Smooth muscle cell (in vitro differentiated cells): ENCODE results near the gene SYVN1. TPM values are rescaled to one million over a fixed set of nuclear protein-coding genes. Genes with fewer than 3 reads are reported as not detected.

ENCODE experiments used
- DNase-seq: peaks from one replicate; lab custom pipeline; 2025; ENCODE audit not compliant: unreplicated experiment; lab: John Stamatoyannopoulos, UW
- H2AFZ ChIP-seq: fragments of 200-600 bp; sonication (generic); 2 replicates; pipeline ENCODE4 v1.6.0; 2016; ENCODE audit warnings: antibody characterized with exemption, low read depth, mild to moderate bottlenecking
- H3F3A ChIP-seq: fragments of 200-600 bp; sonication (generic); 2 replicates; pipeline ENCODE4 v1.6.0; 2017; ENCODE audit warnings: antibody characterized with exemption, low read depth
- H3K27ac ChIP-seq: fragments of 200-600 bp; sonication (generic); 2 replicates; pipeline ENCODE4 v1.5.1; 2016; ENCODE audit warnings: low read depth, mild to moderate bottlenecking
- H3K27me3 ChIP-seq: fragments of 200-600 bp; sonication (generic); 2 replicates; pipeline ENCODE4 v1.6.1; 2016; ENCODE audit warnings: low read depth, mild to moderate bottlenecking
- H3K36me3 ChIP-seq: fragments of 200-600 bp; sonication (generic); 2 replicates; pipeline ENCODE4 v1.5.1; 2016; ENCODE audit warnings: low read depth
- H3K4me1 ChIP-seq: fragments of 200-600 bp; sonication (generic); 2 replicates; pipeline ENCODE4 v1.5.1; 2016; ENCODE audit warnings: low read depth
- H3K4me2 ChIP-seq: fragments of 200-600 bp; sonication (generic); 2 replicates; pipeline ENCODE4 v1.6.0; 2016; ENCODE audit warnings: mild to moderate bottlenecking
- H3K4me3 ChIP-seq: fragments of 200-600 bp; sonication (generic); 2 replicates; pipeline ENCODE4 v1.5.1; 2016; ENCODE audit warnings: mild to moderate bottlenecking
- H3K79me2 ChIP-seq: fragments of 200-600 bp; sonication (generic); 2 replicates; pipeline ENCODE4 v1.6.0; 2016; ENCODE audit warnings: low read depth, mild to moderate bottlenecking
- H3K9ac ChIP-seq: fragments of 200-600 bp; sonication (generic); 2 replicates; pipeline ENCODE4 v1.6.0; 2016; ENCODE audit warnings: low read depth
- H3K9me3 ChIP-seq: fragments of 200-600 bp; sonication (generic); replicated peaks from 2 replicates; pipeline ENCODE4 v1.5.1; 2016; ENCODE audit warnings: low read depth
- H4K20me1 ChIP-seq: fragments of 200-600 bp; sonication (generic); 2 replicates; pipeline ENCODE4 v1.6.0; 2016; ENCODE audit warnings: low read depth
- CTCF ChIP-seq: fragments of 200-600 bp; sonication (generic); IDR thresholded peaks from 2 replicates; pipeline ENCODE4 v1.5.1; 2017; ENCODE audit warnings: borderline replicate concordance, mild to moderate bottlenecking, antibody characterized with exemption; ENCODE audit not compliant: insufficient read depth, poor library complexity, severe bottlenecking
- WGBS: methylation state at CpG from one replicate; pipeline ENCODE4 v1.1.7; 2016; ENCODE audit warnings: low lambda C conversion rate; 5-methylcytosine and 5-hydroxymethylcytosine counted together
- polyA plus RNA-seq: library from polyadenylated mRNA; unstranded; fragments of >200 nt; fragmentation: Nextera tagmentation; extraction: Ambion mirVana; gene quantifications from 2 replicates; pipeline ENCODE4 v1.2.1, GENCODE V29; 2016
- total RNA-seq: library from RNA; depleted of rRNA; stranded (reverse); fragments of >200 nt; gene quantifications from 2 replicates; pipeline ENCODE4 v1.2.3, GENCODE V29; 2014

The SYVN1 gene
- total and polyA plus RNA-seq, 2 experiments from 2014 or later = 30.0 to 52.0 TPM

GRCh38 chr11:65115361-65116082, 18.8 kb downstream of the SYVN1 start:
- no peak for DNase-seq
- H4K20me1 ChIP-seq = peaks cover 4% of the 10 kb centered on the region
- H3K36me3 ChIP-seq = no peaks in the 10 kb centered on the region
- H3K9me3 ChIP-seq = no peaks in the 10 kb centered on the region
- peaks cover 22% of the 10 kb centered on the region for H3K4me1 ChIP-seq
- no peak overlapping the region for H3K4me3 ChIP-seq
- H3F3A ChIP-seq = peaks cover 15% of the 10 kb centered on the region
- no peak overlapping the region for H3K9ac ChIP-seq
- H2AFZ ChIP-seq = no peak overlapping the region
- WGBS = 97% methylated on average over 21 of the region's 21 CpGs
- H3K79me2 ChIP-seq = peaks cover 25% of the 10 kb centered on the region
- peak overlapping the region; percentile 98 for H3K27ac ChIP-seq
- H3K4me2 ChIP-seq = peak overlapping the region; percentile 96
- no peaks in the 10 kb centered on the region for H3K27me3 ChIP-seq
- TF ChIP-seq CTCF = no peak

- Histone ChIP-seq H2AFZ (no peak overlapping the region), H3K9me3 (no peaks in the 10 kb centered on the region), H3K27me3 (no peaks in the 10 kb centered on the region), H3K79me2 (peaks cover 16% of the 10 kb centered on the region), H3K9ac (no peak overlapping the region), H3K4me2 (no peak overlapping the region), H3K36me3 (no peaks in the 10 kb centered on the region), H3K27ac (no peak overlapping the region), H4K20me1 (peaks cover 5% of the 10 kb centered on the region), H3F3A (peaks cover 8% of the 10 kb centered on the region), H3K4me3 (no peak overlapping the region), H3K4me1 (peaks cover 22% of the 10 kb centered on the region)
- TF ChIP-seq CTCF = no peak
- DNase-seq = no peak
- WGBS = 97% methylated on average over 11 of the region's 11 CpGs
Measured at GRCh38 chr11:65114538-65115171, 19.7 kb downstream of the SYVN1 start.

- Histone ChIP-seq H3K4me2 (peak overlapping the region; percentile 98), H3K9me3 (no peaks in the 10 kb centered on the region), H3K9ac (no peak overlapping the region), H3K27me3 (no peaks in the 10 kb centered on the region), H2AFZ (no peak overlapping the region), H3K27ac (no peak overlapping the region), H4K20me1 (peaks cover 5% of the 10 kb centered on the region), H3F3A (peaks cover 8% of the 10 kb centered on the region), H3K36me3 (no peaks in the 10 kb centered on the region), H3K79me2 (peaks cover 16% of the 10 kb centered on the region), H3K4me3 (peak overlapping the region; percentile 71), H3K4me1 (peaks cover 22% of the 10 kb centered on the region)
- no peak for DNase-seq
- no peak for TF ChIP-seq CTCF
- WGBS = 89% methylated on average over 6 of the region's 6 CpGs
Measured at GRCh38 chr11:65113839-65114238, 20.5 kb downstream of the SYVN1 start.
